IPS DF 19.7 (cell line): ENCODE measurements around the gene GLT8D2.
"Not testable (repeated sequence)": the region's sequence is repeated elsewhere in the genome, so short reads cannot be mapped to it uniquely, and the experiment has no call there.

Source experiments
- DNase-seq: peaks from one replicate; pipeline ENCODE4 v3.0.0-alpha.2; 2013; ENCODE audit warnings: low read depth, low spot score

The GLT8D2 gene

GRCh38 chr12:104050436-104050835, 449 bp upstream of the GLT8D2 start:
- DNase-seq: no peak

GRCh38 chr12:104049278-104049902, 597 bp downstream of the GLT8D2 start:
- DNase-seq: no peak

GRCh38 chr12:104048811-104049210, 1.2 kb downstream of the GLT8D2 start:
- no peak for DNase-seq

GRCh38 chr12:104048162-104048561, 1.8 kb downstream of the GLT8D2 start:
- no peak for DNase-seq

- no peak for DNase-seq
These were observed 3.7 kb downstream of the GLT8D2 start for GRCh38 chr12:104046306-104046705.

- DNase-seq: no peak
These were observed 5.8 kb downstream of the GLT8D2 start for GRCh38 chr12:104044158-104044557.

- no peak for DNase-seq
These were observed 7.4 kb downstream of the GLT8D2 start for GRCh38 chr12:104042580-104042979.

- not testable (repeated sequence) for DNase-seq
These were observed 10.2 kb downstream of the GLT8D2 start for GRCh38 chr12:104039769-104040168.

- not testable (repeated sequence) for DNase-seq
These were observed 13.8 kb downstream of the GLT8D2 start for GRCh38 chr12:104036143-104036542.

GRCh38 chr12:104030596-104030995, 19.4 kb downstream of the GLT8D2 start:
- DNase-seq: not testable (repeated sequence)

- no peak for DNase-seq
These were observed 23.0 kb downstream of the GLT8D2 start for GRCh38 chr12:104026841-104027599.

GRCh38 chr12:104025771-104026170, 24.2 kb downstream of the GLT8D2 start:
- DNase-seq: no peak

- DNase-seq: no peak
These were observed 25.6 kb downstream of the GLT8D2 start for GRCh38 chr12:104024348-104024747.

GRCh38 chr12:104023710-104024109, 26.3 kb downstream of the GLT8D2 start:
- no peak for DNase-seq

- no peak for DNase-seq
These were observed 27.2 kb downstream of the GLT8D2 start for GRCh38 chr12:104022786-104023185.

- not testable (repeated sequence) for DNase-seq
These were observed 28.1 kb downstream of the GLT8D2 start for GRCh38 chr12:104021862-104022261.

GRCh38 chr12:104012331-104012730, 37.7 kb downstream of the GLT8D2 start:
- no peak for DNase-seq

- DNase-seq: no peak
These were observed 38.7 kb downstream of the GLT8D2 start for GRCh38 chr12:104011253-104011652.

- no peak for DNase-seq
These were observed 39.3 kb downstream of the GLT8D2 start for GRCh38 chr12:104010606-104011169.

GRCh38 chr12:104010121-104010520, 39.9 kb downstream of the GLT8D2 start:
- no peak for DNase-seq

GRCh38 chr12:104006929-104007328, 43.1 kb downstream of the GLT8D2 start:
- no peak for DNase-seq

- no peak for DNase-seq
These were observed 46.4 kb downstream of the GLT8D2 start for GRCh38 chr12:104003596-104003995.

- DNase-seq: no peak
These were observed 47.3 kb downstream of the GLT8D2 start for GRCh38 chr12:104002686-104003085.
